ENCODE measurements around the gene MYO1F.
"Not testable (repeated sequence)": the region's sequence is repeated elsewhere in the genome, so short reads cannot be mapped to it uniquely, and the experiment has no call there.

MYO1F gene

GRCh38 chr19:8596168-8596567, 18.9 kb upstream of the MYO1F start:
- no peak for DNase-seq

GRCh38 chr19:8595651-8596050, 18.4 kb upstream of the MYO1F start:
- no peak for DNase-seq

DNA sequence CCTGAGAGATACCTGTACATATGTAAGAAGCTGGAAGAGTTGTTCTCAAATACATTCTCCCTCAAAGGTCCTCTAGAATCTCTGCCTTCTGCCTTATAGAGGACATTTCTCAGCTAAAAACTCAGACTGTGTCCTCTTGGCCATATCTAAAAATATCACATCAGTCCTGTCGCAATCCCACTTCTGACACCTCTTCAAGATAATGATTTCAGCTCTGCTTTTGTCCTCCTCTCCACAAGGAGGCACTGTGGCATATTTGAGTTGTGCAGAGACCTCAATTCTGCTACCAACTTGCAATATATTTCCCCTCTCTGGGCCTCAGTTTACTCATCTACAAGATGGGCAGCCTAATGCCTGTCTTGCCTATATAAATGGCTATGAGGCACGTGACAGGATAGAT, 16.7 kb upstream of the MYO1F start:
- no peak for DNase-seq

- DNase-seq, result no peak
Measured at GRCh38 chr19:8592231-8593009, 15.2 kb upstream of the MYO1F start.

- no peak for DNase-seq
Measured at GRCh38 chr19:8589177-8589714, 12.0 kb upstream of the MYO1F start.

GRCh38 chr19:8585894-8586750, 8.9 kb upstream of the MYO1F start:
- DNase-seq, result no peak

GRCh38 chr19:8584965-8585893, 8.0 kb upstream of the MYO1F start:
- no peak for DNase-seq

DNA sequence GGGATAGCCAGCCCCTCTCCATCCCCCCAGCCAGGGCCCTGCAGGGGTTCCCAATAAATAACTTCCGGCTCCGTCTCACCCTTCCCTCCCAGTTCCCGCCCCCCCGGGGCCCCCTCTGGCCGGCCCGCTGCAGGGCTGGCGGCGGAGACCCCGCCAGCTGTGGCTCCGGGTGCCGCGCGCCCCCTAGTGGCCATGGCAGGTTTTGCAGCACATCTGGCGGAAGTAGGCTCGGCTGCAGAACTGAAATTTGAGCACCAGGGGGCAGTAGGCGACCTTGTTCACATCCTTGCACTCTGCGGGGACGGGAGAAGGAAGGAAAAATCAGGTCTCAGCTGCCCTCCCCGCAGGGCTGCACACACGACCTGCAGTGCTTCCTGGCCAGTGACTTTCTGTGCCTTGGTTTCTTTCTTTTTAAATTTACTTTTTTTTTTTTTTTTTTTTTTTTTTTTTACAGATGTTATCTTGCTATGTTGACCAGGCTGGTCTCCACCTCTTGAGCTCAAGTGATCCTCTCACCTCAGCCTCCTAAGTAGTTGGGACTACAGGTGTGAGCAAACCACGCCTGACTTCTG, 3.6 kb upstream of the MYO1F start:
- no peak for DNase-seq

DNA sequence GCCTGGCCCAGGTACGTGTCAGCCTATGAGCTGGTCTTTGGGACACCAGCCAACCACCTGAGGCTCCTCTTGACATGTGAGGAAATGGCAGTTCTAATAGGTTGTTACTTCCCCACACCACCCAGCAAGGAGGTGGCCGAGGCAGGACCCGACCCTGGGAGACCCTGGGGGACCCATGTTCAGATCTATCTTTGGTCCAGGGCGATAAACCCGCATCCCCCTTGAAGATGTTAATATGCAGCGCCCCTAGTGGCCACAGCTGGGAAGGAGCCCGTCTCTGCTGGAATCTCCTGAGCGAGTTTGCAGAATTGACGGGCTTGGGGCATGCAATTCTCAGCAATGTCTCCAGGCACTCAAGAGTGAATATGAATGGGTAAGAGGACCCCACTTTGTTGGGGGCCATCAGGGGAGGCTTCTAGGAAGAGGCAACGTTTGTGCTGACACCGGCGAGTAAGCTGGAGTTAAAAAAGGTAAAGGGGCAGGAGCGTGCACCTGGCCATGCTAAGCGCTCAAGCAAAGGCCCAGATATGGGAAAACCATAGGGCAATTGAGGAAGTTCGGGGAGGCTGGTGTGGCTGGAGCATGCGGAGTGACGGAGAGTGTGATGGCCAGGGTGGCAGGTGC, 1.5 kb upstream of the MYO1F start:
- DNase-seq, result no peak

GRCh38 chr19:8577741-8578140, 499 bp upstream of the MYO1F start:
- no peak for DNase-seq

DNA sequence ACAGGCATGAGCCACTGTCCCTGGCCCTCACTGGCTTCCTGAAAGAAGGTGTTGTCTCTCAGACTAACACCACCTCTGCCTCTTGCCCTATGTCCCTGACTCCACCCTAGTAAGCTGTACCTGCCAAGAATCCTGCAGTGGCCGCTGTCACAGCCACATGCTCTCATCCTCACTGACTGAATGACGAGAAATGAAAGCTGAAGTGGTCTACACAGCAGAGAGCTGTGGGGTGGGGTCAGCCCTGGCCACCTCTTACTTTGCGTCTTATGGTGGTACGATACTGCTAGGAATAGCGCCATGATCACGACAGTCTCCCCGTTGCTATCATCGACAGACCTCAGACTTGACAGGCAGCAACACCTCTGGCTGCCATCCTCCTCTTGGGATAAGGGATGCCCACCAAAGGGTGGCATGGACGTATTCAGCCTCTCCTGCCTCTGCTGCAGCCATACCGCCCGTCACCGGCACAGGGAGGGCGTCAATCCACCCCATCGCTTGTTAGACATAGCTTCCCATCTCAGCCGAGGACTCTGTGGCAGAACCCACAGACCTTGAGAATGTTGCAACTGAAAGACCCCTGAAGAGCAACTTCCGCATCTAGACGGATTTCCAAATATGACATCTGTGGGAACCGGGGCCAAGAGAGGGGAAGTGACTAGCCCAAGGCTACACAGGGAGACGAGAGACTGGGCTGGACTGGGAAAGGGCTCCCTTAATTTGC, 809 bp downstream of the MYO1F start:
- no peak for DNase-seq

GRCh38 chr19:8575467-8575997, 1.7 kb downstream of the MYO1F start:
- no peak for DNase-seq

GRCh38 chr19:8574619-8574922, 2.7 kb downstream of the MYO1F start:
- DNase-seq, result not testable (repeated sequence)

GRCh38 chr19:8573316-8573715, 3.9 kb downstream of the MYO1F start:
- no peak for DNase-seq

GRCh38 chr19:8571006-8571411, 6.2 kb downstream of the MYO1F start:
- DNase-seq, result no peak

DNA sequence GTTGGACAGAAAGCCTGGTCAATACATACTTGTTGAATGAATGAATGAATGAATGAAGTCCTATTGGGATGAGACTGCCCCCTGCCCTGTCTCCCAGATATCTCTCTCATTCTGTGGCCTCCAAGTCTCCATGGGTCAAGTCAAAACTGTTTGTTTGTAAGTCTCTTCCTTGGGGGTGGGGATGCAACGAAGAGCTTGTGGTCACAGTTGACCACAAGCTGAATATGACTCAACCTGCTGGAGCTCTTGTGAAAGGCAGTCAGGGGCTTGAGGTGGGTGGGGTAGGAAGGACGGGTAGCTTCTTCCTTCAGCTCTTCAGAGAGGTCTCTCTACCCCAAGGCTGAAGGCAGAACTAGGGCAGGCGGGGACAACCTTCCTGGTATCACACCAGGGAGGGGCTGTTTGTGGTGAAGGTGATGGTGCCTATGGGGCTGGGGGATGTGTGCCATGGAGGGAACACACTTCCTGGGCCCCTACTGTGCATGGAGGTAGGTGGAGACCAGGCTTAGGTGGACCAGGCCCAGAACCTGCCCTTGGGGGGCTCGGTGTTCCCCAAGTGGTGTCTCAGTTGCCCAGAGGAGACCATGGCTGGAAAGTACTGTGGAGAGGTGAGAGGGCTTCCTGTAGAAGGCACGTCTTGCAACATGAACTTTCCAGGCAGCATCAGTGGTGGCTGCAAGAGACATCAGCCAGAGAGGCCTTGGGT, 8.0 kb downstream of the MYO1F start:
- no peak for DNase-seq

DNA sequence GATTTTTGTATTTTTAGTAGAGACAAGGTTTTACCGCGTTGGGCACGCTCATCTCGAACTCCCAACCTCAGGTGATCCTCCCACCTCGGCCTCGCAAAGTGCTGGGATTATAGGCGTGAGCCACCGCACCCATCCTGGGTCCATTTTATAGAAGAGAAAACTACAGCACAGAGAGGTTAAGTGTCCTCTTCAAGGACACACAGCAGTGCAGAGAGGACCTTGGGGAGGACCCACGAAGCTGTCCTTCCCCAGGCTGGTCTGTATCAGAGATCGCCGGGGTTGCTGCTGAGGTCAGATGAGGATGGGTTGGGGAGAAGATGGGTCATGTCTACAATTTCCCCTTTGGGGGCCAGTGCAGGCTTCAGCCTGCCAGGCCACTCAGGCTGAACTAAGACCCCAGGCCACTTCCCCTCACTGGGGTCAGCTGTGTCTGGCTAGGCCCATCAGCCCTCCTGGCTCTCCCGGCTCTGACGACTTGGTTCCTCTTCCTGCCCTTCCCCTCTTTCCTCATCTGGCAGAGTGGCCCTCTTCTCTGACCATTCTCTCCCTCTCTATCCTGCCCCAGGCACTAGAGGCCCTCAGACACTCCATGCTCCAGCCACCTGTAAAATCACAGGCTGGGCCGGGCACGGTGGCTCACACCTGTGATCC, 9.6 kb downstream of the MYO1F start:
- DNase-seq, result no peak

GRCh38 chr19:8566855-8567254, 10.4 kb downstream of the MYO1F start:
- DNase-seq, result no peak

GRCh38 chr19:8564866-8565265, 12.4 kb downstream of the MYO1F start:
- DNase-seq, result not testable (repeated sequence)

All from cerebellar nuclear complex (tissue), 1 donor.